Neuron (in vitro differentiated cells): ENCODE measurements around the gene SLIT3.

Source experiments
- H2AFZ ChIP-seq: one replicate; pipeline ENCODE4 v1.6.1; 2013; ENCODE audit warnings: low read depth, mild to moderate bottlenecking, inconsistent platforms, low read length, moderate library complexity
- H3K27me3 ChIP-seq: one replicate; pipeline ENCODE4 v1.6.1; 2013; ENCODE audit warnings: low read length; ENCODE audit not compliant: insufficient read depth
- H3K36me3 ChIP-seq: one replicate; pipeline ENCODE4 v1.6.1; 2013; ENCODE audit warnings: low read length; ENCODE audit not compliant: insufficient read depth
- H3K4me1 ChIP-seq: one replicate; pipeline ENCODE4 v1.6.1; 2013; ENCODE audit warnings: low read length; ENCODE audit not compliant: insufficient read depth
- H3K4me3 ChIP-seq: 2 replicates; pipeline ENCODE4 v1.5.1; 2013; ENCODE audit warnings: mild to moderate bottlenecking, low read length, moderate library complexity
- H3K9me3 ChIP-seq: one replicate; pipeline ENCODE4 v1.6.1; 2013; ENCODE audit warnings: low read length

The SLIT3 gene

DNA sequence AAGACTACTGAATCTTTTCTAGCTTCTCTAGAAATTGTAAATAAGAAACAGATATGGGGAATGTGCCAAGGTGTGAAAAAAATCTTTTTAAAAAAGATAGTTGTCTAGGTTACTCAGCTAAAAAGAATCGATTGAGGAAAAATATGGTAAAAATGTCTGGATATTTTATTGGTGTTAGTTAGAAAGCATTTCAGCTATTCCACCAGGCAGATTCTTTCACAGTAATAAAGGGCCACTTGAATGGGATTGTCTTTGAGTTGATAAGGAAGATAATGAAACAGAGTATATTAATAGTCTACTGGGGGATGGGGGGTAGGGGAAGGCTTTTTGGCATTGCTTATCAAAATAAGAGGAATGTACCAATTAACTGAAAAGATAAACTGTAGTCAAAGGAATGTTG lies 51.9 kb downstream of the SLIT3 start:
- Histone ChIP-seq H3K4me3 (no peak overlapping the region), H3K4me1 (no peaks in the 10 kb centered on the region), H2AFZ (no peak overlapping the region), H3K9me3 (no peaks in the 10 kb centered on the region), H3K36me3 (no peaks in the 10 kb centered on the region), H3K27me3 (no peaks in the 10 kb centered on the region)

DNA sequence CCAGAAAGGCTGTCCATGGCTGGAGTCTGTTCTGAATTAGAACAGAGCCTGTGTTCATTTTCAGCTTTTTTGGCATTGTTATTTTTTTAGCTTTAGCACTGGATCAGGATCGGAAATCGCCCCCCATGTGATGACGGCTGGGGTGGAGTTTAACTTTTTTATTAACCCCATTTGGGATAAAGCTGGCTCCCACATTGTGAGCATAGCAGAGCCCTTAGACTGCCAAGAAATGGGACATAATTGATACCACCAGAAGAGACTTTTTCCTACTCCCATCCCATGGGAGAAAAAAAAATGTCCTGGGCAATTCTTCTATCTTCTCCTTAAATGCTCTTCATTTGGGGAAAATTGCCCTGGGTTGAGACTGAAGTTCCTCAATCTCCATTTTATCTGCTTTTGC lies 52.4 kb downstream of the SLIT3 start:
- no peak overlapping the region for H3K4me3 ChIP-seq
- H2AFZ ChIP-seq, result no peak overlapping the region
- H3K4me1 ChIP-seq, result no peaks in the 10 kb centered on the region
- H3K9me3 ChIP-seq, result no peaks in the 10 kb centered on the region
- H3K36me3 ChIP-seq, result no peaks in the 10 kb centered on the region
- H3K27me3 ChIP-seq, result no peaks in the 10 kb centered on the region

DNA sequence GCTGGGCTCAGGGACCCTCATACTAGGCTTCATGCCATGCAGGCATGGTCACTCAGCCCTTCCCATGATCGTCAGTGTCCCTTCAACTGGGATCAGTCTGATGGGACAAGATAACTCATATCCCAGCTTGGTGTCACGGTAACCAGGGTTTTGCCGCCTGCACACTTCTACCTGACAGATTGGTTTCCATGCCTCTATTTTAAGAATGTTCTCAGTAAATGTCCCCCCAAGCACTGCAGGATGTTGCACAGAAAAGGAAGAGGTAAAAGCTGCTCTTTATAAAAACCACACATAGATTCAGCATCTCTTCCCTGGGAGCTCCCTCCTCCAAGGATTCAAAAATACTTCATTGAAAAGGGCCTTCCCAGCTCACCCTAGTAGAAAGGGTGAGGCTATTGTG lies 56.1 kb downstream of the SLIT3 start:
- no peaks in the 10 kb centered on the region for H3K4me1 ChIP-seq
- no peak overlapping the region for H3K4me3 ChIP-seq
- H3K9me3 ChIP-seq, result no peaks in the 10 kb centered on the region

DNA sequence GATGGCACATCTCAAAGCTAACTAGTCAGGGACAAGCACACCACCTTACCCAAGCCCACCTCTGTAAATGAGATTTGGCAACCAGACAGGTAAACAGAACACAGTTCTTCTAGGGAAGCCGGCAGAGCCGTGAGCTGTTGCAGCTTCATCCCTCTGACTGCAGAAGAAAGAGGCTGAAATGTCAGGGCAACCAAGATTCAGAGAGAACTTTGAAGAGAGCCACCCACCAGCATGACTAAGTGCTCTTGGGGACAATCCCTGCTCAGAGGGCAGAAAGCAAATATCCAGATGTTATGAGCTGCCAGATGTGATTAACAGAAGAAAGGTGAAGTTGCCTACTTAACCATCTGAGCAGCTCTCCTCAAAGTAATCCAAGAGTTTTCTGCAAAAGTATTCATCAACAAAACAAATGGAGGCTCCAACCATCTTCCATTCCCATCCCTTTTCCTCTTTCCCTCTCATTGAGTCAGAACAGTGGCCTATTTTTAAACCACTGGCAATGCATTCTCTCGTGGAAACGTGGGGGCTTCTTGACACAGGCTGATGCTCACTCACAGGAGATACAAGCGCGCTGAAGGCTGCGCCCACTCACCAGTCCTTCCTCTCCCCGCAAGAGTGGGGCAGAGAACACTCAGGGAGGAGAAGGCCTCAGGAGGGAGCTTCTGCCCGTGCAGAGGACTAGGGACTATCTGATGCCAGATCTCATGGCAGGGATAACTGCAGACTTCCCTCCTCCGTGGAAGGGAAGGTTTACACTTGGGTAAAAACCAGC lies 57.1 kb downstream of the SLIT3 start:
- Histone ChIP-seq H3K27me3 (no peaks in the 10 kb centered on the region), H3K4me1 (no peaks in the 10 kb centered on the region), H3K36me3 (no peaks in the 10 kb centered on the region)

More for the DNA sequence above, 56.1 kb downstream of the SLIT3 start:
- Histone ChIP-seq H3K36me3 (no peaks in the 10 kb centered on the region), H2AFZ (no peak overlapping the region), H3K27me3 (no peaks in the 10 kb centered on the region)

DNA sequence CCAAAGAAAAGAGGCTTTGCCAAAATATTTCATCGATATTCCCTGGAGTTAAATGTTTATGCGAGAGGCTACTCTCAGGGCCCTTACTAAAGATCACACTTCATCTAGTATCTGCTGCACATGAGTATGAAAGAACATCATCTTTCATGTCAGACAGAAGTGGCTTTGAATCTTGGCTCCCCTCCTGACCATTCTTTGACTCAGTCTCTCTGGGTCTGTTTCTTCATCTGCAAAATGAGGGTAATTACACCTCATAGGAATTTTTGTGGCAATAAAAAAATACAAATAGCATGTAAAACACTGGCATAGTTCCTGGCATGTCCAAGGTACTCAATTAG lies 58.1 kb downstream of the SLIT3 start:
- no peaks in the 10 kb centered on the region for H3K9me3 ChIP-seq
- H3K4me3 ChIP-seq, result no peak overlapping the region
- no peaks in the 10 kb centered on the region for H3K27me3 ChIP-seq
- no peak overlapping the region for H2AFZ ChIP-seq
- no peaks in the 10 kb centered on the region for H3K4me1 ChIP-seq
- no peaks in the 10 kb centered on the region for H3K36me3 ChIP-seq

More for the DNA sequence above, 57.1 kb downstream of the SLIT3 start:
- Histone ChIP-seq H3K4me3 (no peak overlapping the region), H2AFZ (no peak overlapping the region), H3K9me3 (no peaks in the 10 kb centered on the region)

DNA sequence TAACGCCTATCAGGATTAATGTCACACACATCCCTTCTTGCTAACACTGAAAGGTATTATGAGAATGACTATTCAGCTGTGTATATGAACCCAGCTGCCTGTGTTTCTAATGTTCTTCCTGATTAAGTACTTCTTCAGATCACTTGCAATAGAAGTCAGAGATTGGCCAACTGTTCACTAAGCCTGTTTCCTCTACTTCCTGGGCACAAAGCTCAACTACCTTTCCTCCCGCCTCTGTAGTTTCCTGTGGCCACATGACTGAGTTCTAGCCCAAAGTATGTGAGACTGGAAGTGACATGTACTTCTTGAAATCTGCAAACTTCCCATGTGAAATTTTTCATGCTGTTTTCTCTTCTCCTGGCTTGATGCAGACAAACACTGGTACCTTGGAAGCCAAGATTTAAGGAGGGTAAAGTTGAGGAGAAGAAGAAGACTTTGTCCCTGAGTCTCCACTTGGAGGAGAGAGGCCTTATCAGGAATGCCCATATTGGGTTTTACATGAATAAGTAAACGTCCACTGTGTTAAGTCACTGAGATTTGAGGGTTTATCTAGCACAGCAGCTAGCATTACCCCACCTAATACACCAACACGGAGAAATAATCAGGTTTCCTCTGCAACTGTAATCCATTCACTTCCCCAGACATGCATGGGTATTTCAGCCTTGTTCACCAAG lies 58.6 kb downstream of the SLIT3 start:
- H3K36me3 ChIP-seq, result no peaks in the 10 kb centered on the region
- H3K27me3 ChIP-seq, result no peaks in the 10 kb centered on the region
- H3K9me3 ChIP-seq, result no peaks in the 10 kb centered on the region
- H3K4me3 ChIP-seq, result no peak overlapping the region
- no peak overlapping the region for H2AFZ ChIP-seq
- H3K4me1 ChIP-seq, result no peaks in the 10 kb centered on the region

DNA sequence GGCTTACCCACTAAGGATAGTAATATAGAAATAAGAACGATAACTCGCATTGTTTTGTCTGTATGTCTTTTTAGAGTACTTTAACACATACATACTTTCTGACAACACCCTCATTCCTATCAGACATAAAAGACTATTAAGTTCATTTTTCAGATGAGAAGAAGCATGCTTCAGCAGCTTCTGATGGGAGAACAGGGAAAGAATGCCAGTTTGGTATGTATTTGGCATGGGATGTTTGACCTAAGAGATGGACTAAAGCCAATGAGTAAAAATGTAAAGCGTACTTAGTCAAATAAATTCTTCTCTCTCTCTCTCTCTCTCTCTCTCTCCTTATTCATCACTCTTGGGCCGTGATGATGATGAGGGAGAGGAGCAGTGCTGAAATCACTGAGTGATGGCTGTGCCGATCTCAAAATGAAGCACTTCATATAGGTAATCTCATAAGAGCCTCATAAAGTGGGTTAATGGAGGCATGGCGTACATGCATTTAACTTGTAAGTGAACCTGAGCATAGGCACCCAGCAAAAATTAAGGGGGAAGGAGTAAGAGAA lies 71.5 kb downstream of the SLIT3 start:
- Histone ChIP-seq H2AFZ (no peak overlapping the region), H3K9me3 (no peaks in the 10 kb centered on the region), H3K36me3 (no peaks in the 10 kb centered on the region), H3K4me3 (no peak overlapping the region), H3K4me1 (no peaks in the 10 kb centered on the region), H3K27me3 (no peaks in the 10 kb centered on the region)

DNA sequence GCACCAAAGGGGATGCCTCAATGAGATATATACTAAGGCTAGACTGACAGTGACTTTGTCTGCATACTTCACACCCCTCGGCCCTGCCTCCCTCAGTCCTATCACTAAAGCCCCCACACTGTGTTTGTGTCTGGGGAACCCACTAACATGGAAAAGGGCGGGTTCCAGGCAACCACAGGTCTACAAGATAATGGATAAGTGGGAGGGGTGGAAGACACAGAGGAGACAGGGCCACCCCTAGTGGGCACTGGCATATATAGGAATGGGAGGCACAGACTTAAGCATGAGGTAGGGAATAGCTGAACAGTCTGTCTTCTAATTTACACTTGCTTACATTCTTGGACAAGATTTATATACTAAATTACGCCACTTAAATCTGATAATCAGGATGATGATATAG lies 74.0 kb downstream of the SLIT3 start:
- H3K27me3 ChIP-seq, result no peaks in the 10 kb centered on the region
- no peaks in the 10 kb centered on the region for H3K9me3 ChIP-seq
- no peak overlapping the region for H2AFZ ChIP-seq
- no peaks in the 10 kb centered on the region for H3K36me3 ChIP-seq
- H3K4me1 ChIP-seq, result no peaks in the 10 kb centered on the region
- no peak overlapping the region for H3K4me3 ChIP-seq

DNA sequence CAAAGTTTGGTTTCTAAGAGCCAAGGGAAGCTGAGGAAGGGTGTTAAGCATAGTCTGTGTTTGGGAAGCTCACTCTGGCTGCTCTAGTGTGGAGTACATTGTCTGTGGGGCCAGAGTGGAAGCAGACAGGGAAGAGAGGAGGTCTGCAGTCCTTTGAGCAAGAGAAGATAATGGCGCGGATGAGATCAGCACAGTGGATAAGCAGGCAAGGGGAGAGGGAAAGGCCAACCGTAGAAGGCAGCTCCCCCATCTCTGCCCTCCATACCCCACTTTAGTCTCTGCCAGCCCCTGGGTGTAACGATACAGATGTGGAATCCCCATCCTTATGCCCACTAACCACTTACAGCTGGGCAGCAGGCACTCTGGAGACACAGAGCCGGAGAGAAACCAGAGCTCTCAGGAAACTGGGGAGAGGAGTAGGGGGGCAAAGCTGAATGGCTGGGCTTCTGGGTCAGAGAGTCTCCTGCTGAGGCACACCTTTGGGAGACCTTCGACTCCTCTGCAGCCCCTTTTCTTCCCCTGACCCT lies 75.0 kb downstream of the SLIT3 start:
- H3K36me3 ChIP-seq, result no peaks in the 10 kb centered on the region
- no peaks in the 10 kb centered on the region for H3K9me3 ChIP-seq
- H3K4me1 ChIP-seq, result no peaks in the 10 kb centered on the region
- H3K27me3 ChIP-seq, result no peaks in the 10 kb centered on the region
- no peak overlapping the region for H3K4me3 ChIP-seq
- H2AFZ ChIP-seq, result no peak overlapping the region

DNA sequence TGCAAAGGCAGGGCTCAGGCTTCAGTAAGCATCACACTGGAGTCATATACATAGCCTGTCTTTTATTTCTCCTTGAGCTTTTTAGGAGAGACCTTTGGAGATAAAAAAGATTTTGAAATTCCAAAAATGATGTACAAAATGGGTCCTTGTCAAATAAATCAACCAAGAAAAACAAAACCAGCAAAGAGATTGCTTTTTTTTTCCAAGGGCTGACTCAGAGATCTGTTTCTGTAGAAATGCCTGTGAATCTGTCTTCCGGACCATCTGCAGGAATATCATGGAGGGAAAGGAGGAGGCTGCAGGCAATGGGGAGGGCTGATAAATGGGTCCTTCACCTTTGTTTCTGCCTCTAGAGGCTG lies 77.4 kb downstream of the SLIT3 start:
- no peaks in the 10 kb centered on the region for H3K9me3 ChIP-seq
- H3K36me3 ChIP-seq, result no peaks in the 10 kb centered on the region
- no peaks in the 10 kb centered on the region for H3K4me1 ChIP-seq
- no peaks in the 10 kb centered on the region for H3K27me3 ChIP-seq
- H2AFZ ChIP-seq, result no peak overlapping the region
- H3K4me3 ChIP-seq, result no peak overlapping the region

DNA sequence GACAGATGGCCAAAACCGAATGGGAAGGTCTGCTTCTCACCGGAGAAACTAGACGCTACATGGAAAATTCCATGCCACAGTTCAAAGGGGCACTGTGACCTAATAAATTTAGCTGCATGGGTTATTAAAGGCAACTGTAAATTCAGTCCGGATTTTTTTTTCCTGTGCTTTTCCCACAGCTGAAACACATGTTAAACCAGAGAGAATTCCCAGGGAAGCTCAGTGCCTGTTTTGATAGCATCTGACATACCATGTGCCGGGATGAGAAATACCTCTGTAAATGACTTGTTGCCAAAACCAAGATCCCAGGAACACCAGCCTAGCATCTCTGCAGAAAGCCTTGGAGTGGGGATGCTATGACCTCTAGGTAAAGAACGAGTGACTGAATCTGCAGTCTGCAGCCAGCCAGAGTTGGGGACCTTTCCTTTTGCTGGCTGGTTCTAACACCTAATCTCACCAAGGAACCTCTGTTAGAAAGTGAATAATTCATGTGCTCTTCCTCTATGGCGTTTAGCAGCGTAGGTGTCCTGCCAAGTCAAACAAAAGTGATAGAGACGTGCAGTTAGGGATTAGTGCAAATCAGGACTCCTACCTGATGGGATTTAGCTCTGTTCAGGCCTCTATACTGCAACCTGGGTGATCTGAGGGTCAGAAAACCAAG lies 77.9 kb downstream of the SLIT3 start:
- no peaks in the 10 kb centered on the region for H3K27me3 ChIP-seq
- no peak overlapping the region for H3K4me3 ChIP-seq
- H3K4me1 ChIP-seq, result no peaks in the 10 kb centered on the region
- no peak overlapping the region for H2AFZ ChIP-seq
- no peaks in the 10 kb centered on the region for H3K36me3 ChIP-seq
- H3K9me3 ChIP-seq, result no peaks in the 10 kb centered on the region

DNA sequence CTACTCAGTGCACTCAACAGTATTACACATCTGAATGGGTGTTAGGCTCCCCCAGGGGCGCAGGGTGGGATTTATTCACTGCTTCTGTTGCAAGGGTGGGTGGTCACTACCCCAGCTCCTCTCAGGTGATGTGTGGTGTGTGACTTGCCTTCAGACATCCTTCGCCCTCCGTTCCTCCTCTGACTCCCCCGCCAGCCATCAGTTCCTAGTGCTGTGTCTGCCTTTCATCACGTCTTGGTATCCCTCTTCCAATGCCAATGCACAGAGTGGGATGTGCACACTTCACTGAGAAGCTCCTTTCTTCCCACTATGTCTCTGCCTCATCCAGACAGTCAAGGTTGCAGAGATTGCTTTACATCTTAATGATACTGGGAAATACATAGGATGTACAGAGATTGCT lies 79.4 kb downstream of the SLIT3 start:
- Histone ChIP-seq H3K36me3 (no peaks in the 10 kb centered on the region), H3K4me3 (no peak overlapping the region), H2AFZ (no peak overlapping the region), H3K27me3 (peaks cover 2% of the 10 kb centered on the region), H3K9me3 (no peaks in the 10 kb centered on the region), H3K4me1 (no peaks in the 10 kb centered on the region)

DNA sequence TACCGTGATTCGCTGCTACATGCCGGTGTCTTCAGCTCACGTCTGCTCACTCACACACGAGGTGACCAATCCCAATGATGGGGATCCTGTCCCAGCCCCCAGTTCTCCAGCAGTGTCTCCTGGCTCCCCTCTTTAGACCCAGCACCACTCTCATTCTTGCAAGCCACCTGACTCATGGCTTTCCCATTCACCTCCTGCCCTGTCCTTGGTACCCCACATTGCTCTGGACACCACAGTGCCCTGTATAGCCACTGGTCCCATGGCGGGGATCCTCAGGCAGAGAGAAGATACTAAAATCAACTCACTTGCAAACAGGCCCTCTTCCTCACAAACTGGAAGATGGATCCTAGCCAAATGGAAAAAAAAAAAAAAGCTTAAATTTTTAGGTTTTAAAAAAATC lies 81.0 kb downstream of the SLIT3 start:
- Histone ChIP-seq H3K4me3 (no peak overlapping the region), H3K27me3 (peaks cover 7% of the 10 kb centered on the region), H2AFZ (no peak overlapping the region), H3K36me3 (no peaks in the 10 kb centered on the region), H3K4me1 (no peaks in the 10 kb centered on the region), H3K9me3 (no peaks in the 10 kb centered on the region)
